Inferior parietal cortex (tissue), 1 donor: ENCODE results near the gene COL23A1.

ENCODE experiments used
- DNase-seq: peaks from one replicate; pipeline ENCODE4 v3.0.0-alpha.2; 2016; ENCODE audit errors: extremely low spot score

The COL23A1 gene

DNA sequence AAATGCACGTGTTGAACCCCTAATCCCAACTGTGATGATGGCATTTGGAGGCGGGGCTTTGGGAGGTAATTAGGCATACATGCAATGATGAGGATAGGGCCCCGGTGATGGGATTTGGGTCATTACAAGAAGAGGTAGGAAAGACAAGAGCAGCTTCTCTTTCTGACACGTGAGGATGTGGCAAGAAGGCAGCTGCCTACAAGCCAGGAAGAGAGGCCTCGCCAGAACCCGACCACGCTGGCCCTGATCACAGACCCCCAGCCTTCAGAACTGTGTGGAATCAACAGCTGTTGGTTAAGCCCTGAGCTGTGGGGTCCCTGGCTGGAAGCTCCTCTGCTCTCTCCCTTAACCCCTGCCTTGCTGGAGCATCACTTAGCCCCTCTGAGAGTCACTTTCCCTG is 57.5 kb downstream of the COL23A1 start:
- DNase-seq: no peak

DNA sequence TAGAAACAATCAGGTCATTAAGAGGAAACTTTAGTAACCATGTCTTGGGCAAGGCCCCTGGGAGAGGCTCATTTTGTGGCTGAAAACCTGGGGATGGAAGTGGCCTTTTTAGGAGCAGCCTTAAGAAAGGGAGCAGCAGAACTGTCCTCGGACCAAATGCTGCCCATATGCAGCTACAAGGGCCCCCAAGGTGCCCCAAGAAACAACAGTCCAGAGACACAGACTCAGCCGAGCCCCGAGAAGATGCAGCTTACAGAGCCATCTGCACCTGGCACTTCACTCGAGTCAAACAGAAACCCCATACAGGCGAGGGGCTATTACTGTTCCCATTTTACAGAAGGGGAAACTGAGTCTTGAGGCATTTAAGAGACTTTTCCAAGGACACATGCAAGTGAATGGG is 58.0 kb downstream of the COL23A1 start:
- no peak for DNase-seq

DNA sequence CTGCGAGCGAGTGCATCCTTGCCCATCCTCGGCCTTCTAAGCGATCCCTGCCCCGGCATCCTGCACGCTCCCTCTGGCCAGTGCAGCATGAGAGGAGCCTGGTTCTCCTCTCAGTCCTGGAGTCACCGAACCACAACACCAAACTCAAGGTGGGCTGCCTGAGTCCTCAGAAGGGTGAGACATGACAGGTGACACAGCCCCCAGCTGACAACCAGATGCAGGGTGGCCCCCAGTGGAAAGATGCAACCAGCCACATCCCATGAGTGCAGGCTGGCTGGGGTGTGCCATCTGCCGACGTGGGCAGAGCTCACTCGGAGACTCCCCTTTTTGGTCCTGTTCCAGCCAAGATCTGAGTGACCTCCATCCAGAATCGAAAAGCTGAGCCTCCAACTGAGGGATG is 58.4 kb downstream of the COL23A1 start:
- DNase-seq: no peak

DNA sequence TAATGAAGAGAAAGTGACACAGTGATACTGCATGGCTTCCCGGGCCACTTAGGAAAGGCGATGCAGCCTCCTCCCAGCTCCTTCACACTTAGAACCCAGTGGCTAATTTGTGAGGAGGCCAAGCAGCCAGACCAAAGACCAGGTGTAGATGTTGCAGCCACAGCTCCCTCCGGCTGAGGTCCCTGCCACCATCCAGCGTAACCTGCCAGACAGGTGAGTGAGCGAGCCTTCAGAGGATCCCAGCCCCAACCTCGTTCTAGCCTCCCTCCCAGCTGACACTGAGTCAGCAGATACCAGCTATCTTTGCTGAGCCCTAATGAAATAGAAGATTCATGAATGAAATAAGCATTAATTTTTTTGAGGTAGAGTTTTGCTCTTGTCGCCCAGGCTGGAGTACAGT is 59.7 kb downstream of the COL23A1 start:
- DNase-seq: no peak

DNA sequence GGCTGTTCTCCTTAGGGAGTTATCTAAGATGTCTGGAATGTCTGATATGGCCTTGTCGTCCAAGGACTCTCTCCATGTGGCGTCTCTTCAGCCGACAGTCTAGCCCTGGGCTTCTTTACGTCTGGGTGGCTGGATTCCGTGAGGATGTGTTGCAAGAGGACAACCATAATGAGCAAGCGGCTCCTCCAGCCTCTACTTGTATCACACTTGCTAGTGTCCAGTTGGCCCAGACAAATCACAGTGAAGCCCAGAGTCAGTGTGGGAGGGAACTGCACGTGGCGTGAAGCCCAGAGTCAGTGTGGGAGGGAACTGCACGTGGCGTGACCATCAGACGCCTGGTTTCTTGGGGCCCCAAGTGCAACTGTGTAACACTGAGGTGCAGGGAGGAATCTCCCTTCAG is 61.1 kb downstream of the COL23A1 start:
- DNase-seq: no peak

DNA sequence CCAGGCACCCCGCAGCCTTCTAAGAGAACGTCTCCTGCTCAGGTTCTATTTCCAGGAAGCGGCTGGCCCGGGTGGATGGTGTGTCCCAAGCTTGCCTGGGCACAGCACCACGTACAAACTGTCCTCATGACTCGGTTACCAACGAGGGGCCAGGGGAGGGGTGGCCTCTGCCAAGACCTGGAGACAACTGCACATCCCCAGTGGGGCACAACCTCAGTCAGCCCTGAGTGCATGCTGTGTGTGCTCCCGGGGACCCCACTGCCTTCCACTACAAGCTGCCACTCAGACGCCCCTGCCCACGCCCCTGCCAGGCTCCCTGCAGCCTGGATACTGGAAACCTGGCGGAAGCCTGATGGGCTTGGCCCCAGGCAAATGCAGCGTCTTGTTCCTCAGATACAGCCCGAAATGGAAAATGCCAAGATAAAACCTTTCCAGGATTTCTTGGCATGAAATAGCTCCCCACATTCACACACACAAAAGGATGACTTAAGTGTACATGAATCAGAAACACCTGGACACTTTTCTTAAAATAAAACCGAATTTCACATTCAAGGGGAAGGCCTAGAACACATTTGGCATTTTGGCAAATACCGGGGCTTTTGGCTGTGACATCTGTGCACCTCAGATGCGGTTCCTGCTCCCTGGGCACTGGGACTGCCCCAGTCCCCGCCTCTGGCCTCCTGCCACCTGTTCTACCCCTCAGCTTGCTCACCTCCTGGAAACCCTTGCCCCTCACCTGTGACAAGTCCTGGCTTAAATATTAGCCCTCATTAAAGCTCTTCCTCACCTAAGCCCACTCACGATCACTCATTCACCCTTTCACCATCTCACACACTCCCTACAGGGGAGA is 62.5 kb downstream of the COL23A1 start:
- DNase-seq: peak; percentile 61

GRCh38 chr5:178526773-178527457 is 63.3 kb downstream of the COL23A1 start:
- no peak for DNase-seq

DNA sequence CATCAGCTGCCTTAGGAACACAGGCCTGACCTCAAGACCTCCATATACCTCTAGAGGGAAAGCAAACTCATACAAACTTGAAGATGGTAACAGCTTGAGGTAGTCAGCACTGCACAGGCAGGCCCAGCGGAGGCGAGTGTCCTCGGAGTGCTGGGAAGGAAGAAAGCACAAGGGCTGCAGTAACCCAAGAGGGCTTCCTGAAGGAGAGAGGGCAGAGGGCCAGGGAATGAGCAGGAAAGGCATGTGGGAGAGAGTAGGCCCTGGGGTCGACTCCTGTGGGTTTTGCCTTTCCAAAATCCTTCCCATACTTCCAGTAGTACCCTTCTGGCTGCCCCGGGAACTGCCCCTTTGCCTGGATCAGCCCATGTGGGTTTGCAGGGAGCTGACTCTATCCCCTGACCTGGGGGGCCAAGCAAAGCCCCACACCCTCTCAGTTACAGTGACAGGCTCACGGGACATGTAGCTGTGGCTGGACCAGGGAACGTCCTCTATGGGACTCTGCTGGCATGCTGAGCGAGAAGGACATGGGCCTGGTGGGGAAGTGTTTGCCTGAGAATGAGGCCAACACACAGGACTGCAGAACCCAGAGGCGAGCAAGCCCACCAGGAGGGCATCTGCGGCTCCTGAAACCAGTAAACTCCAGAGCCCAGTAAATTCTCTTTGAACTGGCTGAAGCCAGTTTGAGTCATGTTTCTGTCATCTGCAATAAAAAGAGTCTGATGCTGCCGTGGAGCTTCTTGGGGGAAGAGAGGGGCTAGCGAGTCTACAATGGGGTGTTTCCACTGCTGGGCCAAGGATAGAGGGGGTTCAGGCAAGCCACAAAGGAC is 64.1 kb downstream of the COL23A1 start:
- DNase-seq: no peak

- no peak for DNase-seq
Observed at GRCh38 chr5:178524093-178524882, 65.9 kb downstream of the COL23A1 start.

- DNase-seq: no peak
Observed at GRCh38 chr5:178522361-178522760, 67.8 kb downstream of the COL23A1 start.

- no peak for DNase-seq
Observed at GRCh38 chr5:178520851-178521250, 69.3 kb downstream of the COL23A1 start.

DNA sequence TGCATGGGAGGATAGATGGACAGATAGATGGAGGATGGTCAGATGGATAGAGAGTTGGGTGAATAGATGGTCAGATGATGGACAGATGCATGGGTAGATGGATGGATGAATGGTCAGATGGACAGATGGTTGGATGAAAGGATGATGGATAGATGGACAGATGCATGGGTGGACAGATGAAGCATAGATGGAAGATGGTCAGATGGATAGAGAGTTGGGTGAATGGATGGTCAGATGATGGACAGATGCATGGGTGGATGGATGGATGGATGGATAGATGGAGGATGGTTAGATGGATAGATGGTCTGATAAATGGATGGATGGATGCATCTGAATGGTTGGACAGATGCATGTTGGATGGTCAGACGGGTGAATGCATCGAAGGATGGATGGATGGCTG is 70.4 kb downstream of the COL23A1 start:
- no peak for DNase-seq

GRCh38 chr5:178519155-178519554 is 71.0 kb downstream of the COL23A1 start:
- DNase-seq: no peak

- DNase-seq: no peak
Observed at GRCh38 chr5:178516504-178517235, 73.5 kb downstream of the COL23A1 start.

GRCh38 chr5:178515776-178516503 is 74.3 kb downstream of the COL23A1 start:
- DNase-seq: no peak

DNA sequence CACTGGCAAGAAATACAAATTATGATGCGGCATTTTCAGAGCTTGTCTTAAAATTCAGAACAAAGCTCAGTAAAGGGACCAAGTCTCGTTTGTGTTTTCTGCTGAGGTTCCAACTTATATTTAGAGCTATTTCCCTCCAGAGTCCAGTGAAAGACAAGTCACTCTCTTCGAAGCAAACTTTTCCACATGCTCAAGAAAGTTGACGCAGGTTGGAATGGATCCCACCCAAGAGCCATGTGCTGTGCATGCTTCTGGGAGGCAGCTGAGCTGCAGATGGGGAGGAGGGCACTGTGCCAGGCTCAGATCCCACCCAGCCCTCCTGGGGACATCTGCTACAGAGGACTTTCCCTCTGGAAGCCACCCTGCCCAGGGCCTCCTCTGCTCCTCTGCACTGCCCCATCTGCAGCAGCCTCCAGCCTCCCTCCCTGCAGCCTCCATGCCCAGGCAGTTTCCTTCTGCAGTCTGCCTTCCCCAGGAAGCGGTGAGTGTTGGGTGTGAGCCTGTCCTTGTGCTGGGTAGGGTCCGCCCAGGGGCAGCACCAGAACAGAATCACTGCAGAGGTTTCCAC is 75.3 kb downstream of the COL23A1 start:
- DNase-seq: no peak

DNA sequence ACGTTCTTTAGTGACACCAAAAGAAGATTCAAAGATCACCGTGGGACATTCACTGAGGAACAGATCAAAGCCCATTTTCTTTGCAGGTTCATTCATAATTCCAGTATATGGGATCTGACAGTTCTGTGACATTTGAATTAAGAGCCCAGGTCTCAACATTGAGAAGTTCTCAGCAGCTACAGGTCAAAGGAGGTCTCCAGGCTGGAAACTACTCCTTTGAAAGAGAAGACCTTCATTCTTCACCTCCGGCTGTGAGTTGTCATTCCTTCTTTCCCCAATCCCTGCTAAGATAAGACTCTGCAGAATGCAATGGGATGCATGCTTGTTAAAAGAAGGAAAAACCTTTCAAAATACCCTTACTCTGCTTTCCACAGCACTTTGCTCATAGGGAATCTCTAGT is 79.0 kb downstream of the COL23A1 start:
- DNase-seq: no peak

- DNase-seq: no peak
Observed at GRCh38 chr5:178509491-178510057, 80.6 kb downstream of the COL23A1 start.

DNA sequence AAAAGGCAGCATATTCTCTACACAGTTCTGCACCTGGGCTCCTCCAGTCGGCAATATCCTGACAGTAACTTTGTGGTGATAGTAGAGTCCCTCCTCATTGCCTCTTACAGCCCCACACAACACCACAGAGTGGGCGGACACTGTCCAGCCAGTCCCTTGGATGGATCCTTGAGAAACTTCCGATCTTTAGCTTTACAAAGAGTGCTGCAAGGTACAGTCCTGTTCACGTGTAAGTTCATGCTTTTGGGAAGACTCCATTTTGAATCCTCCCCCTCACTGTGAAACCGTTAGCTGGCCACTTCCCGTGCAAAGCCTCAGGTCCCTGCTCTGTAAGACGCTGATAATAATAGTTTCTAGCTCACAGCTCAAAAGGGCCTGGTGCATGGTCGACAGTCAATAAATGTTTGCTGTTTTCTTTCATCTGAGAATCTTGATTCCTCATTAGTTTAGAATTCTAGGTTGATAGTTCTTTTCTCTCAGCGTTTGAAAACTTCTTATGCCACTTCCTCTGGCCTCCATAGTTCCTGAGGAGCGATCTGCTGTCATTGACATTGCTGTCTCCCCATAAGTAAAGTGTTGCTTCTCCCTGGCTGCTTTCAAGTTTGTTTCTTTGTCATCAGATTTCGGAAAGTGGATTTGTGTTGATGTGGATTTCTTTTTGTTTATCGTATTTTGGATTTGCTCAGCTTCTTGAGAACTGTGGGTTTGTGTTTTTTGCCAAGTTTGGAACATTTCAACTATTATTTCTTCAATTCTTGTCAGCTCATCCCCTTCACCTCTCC is 82.9 kb downstream of the COL23A1 start:
- no peak for DNase-seq
